ENCODE results near the gene RALGAPA2. TPM values are rescaled to one million over a fixed set of nuclear protein-coding genes. Genes with fewer than 3 reads are reported as not detected.

RALGAPA2 gene
- total RNA-seq, 6 experiments from 2014 or later = 2.4 to 3.7 (median 3.2) TPM

GRCh38 chr20:20733943-20734342 lies 21.5 kb upstream of the RALGAPA2 start:
- H3K4me3 Mint-ChIP-seq = no peak overlapping the region
- no peaks in the 10 kb centered on the region for H3K36me3 Mint-ChIP-seq (ENCODE audit: low read depth)
- no peak for TF ChIP-seq CTCF (IDR thresholded peaks at IDR 0.05)
- no peak for DNase-seq
- peaks cover 1% of the 10 kb centered on the region; the same call in 1 of the 2 replicates for H3K27me3 Mint-ChIP-seq (ENCODE audit: insufficient read depth)
- peaks cover 6% of the 10 kb centered on the region; the same call in 1 of the 2 replicates for H3K4me1 Mint-ChIP-seq (ENCODE audit: low read depth)
- H3K27ac Mint-ChIP-seq = no peak overlapping the region
- H3K9me3 Mint-ChIP-seq = no peaks in the 10 kb centered on the region

- TF ChIP-seq CTCF (IDR thresholded peaks at IDR 0.05) = no peak
- Mint-ChIP-seq H3K36me3 (ENCODE audit: low read depth) (no peaks in the 10 kb centered on the region), H3K27me3 (ENCODE audit: insufficient read depth) (peaks cover 1% of the 10 kb centered on the region; the same call in 1 of the 2 replicates), H3K4me1 (ENCODE audit: low read depth) (peaks cover 6% of the 10 kb centered on the region; the same call in 1 of the 2 replicates), H3K9me3 (no peaks in the 10 kb centered on the region), H3K27ac (no peak overlapping the region), H3K4me3 (no peak overlapping the region)
- DNase-seq = no peak
These were observed 20.2 kb upstream of the RALGAPA2 start for GRCh38 chr20:20732641-20733040.

GRCh38 chr20:20731945-20732296 lies 19.5 kb upstream of the RALGAPA2 start:
- DNase-seq = no peak
- Mint-ChIP-seq H3K36me3 (ENCODE audit: low read depth) (no peaks in the 10 kb centered on the region), H3K27ac (no peak overlapping the region), H3K9me3 (no peaks in the 10 kb centered on the region), H3K27me3 (ENCODE audit: insufficient read depth) (peaks cover 1% of the 10 kb centered on the region; the same call in 1 of the 2 replicates), H3K4me1 (ENCODE audit: low read depth) (peaks cover 6% of the 10 kb centered on the region; the same call in 1 of the 2 replicates), H3K4me3 (no peak overlapping the region)
- no peak for TF ChIP-seq CTCF (IDR thresholded peaks at IDR 0.05)

GRCh38 chr20:20731000-20731944 lies 18.8 kb upstream of the RALGAPA2 start:
- Mint-ChIP-seq H3K4me1 (ENCODE audit: low read depth) (peaks cover 6% of the 10 kb centered on the region; the same call in 1 of the 2 replicates), H3K4me3 (no peak overlapping the region), H3K27me3 (ENCODE audit: insufficient read depth) (peaks cover 1% of the 10 kb centered on the region; the same call in 1 of the 2 replicates), H3K27ac (no peak overlapping the region), H3K9me3 (no peaks in the 10 kb centered on the region), H3K36me3 (ENCODE audit: low read depth) (no peaks in the 10 kb centered on the region)
- DNase-seq = no peak
- TF ChIP-seq CTCF (IDR thresholded peaks at IDR 0.05) = no peak

GRCh38 chr20:20729563-20729962 lies 17.1 kb upstream of the RALGAPA2 start:
- no peaks in the 10 kb centered on the region for H3K9me3 Mint-ChIP-seq
- no peak overlapping the region for H3K27ac Mint-ChIP-seq
- H3K27me3 Mint-ChIP-seq (ENCODE audit: insufficient read depth) = peaks cover 1% of the 10 kb centered on the region
- no peak for DNase-seq
- no peaks in the 10 kb centered on the region for H3K36me3 Mint-ChIP-seq (ENCODE audit: low read depth)
- TF ChIP-seq CTCF (IDR thresholded peaks at IDR 0.05) = no peak
- H3K4me1 Mint-ChIP-seq (ENCODE audit: low read depth) = peaks cover 6% of the 10 kb centered on the region; the same call in 1 of the 2 replicates
- H3K4me3 Mint-ChIP-seq = no peak overlapping the region
